PFSK-1 (cell line): ENCODE measurements around the gene IL34.

Experiments used
- FOXP2 ChIP-seq: optimal IDR thresholded peaks from 2 replicates; pipeline ENCODE3; 2011; ENCODE audit warnings: borderline replicate concordance, control low read depth, inconsistent platforms; ENCODE audit not compliant: insufficient read depth; ENCODE audit errors: extremely low read length, extremely low read depth
- POLR2AphosphoS5 ChIP-seq: IDR thresholded peaks from 2 replicates; pipeline ENCODE4 v1.6.1; 2012; ENCODE audit warnings: low read depth, mild to moderate bottlenecking, control low read depth, low read length, moderate library complexity
- REST ChIP-seq, 2 experiments: IDR thresholded peaks; 2 replicates each; pipeline versions ENCODE4 v1.6.1 to v1.8.0; 2011 to 2012; ENCODE audit warnings: low read depth in 2 of 2, low read length in 2 of 2, control low read depth in 1 of 2, inconsistent platforms in 1 of 2, mild to moderate bottlenecking in 1 of 2, moderate library complexity in 1 of 2; ENCODE audit not compliant: insufficient read depth in 1 of 2
- SIN3A ChIP-seq: IDR thresholded peaks from 2 replicates; pipeline ENCODE4 v1.6.1; 2012; ENCODE audit warnings: mild to moderate bottlenecking, low read length, moderate library complexity, borderline replicate concordance; ENCODE audit not compliant: insufficient read depth
- TAF1 ChIP-seq: IDR thresholded peaks from 2 replicates; pipeline ENCODE4 v1.6.1; 2012; ENCODE audit warnings: low read length, control low read depth, borderline replicate concordance; ENCODE audit not compliant: insufficient read depth

Gene IL34

GRCh38 chr16:70692873-70693671 lies 46.7 kb downstream of the IL34 start:
- TF ChIP-seq REST (IDR thresholded peaks at IDR 0.05; ENCODE audit: insufficient read depth in 1 of 2, low read depth in 2 of 2, low read length in 2 of 2) (no peak), SIN3A (no peak)

- no peak for TF ChIP-seq TAF1
- TF ChIP-seq FOXP2: no peak
- no peak for TF ChIP-seq SIN3A
- TF ChIP-seq REST (IDR thresholded peaks at IDR 0.05; ENCODE audit: insufficient read depth in 1 of 2, low read depth in 2 of 2, low read length in 2 of 2): no peak
- no peak for TF ChIP-seq POLR2AphosphoS5
Observed at GRCh38 chr16:70694088-70694867, 47.9 kb downstream of the IL34 start.

GRCh38 chr16:70694868-70695218 lies 48.5 kb downstream of the IL34 start:
- TF ChIP-seq SIN3A: no peak
- no peak for TF ChIP-seq REST (IDR thresholded peaks at IDR 0.05; ENCODE audit: insufficient read depth in 1 of 2, low read depth in 2 of 2, low read length in 2 of 2)
- no peak for TF ChIP-seq POLR2AphosphoS5
- TF ChIP-seq FOXP2: no peak
- no peak for TF ChIP-seq TAF1

- TF ChIP-seq TAF1: no peak
- TF ChIP-seq FOXP2: no peak
- TF ChIP-seq POLR2AphosphoS5: no peak
- no peak for TF ChIP-seq SIN3A
- TF ChIP-seq REST (IDR thresholded peaks at IDR 0.05; ENCODE audit: insufficient read depth in 1 of 2, low read depth in 2 of 2, low read length in 2 of 2): no peak
Observed at GRCh38 chr16:70695331-70696070, 49.1 kb downstream of the IL34 start.
